HCT116 (cell line): ENCODE measurements around the gene PLCD1. TPM values are rescaled to one million over a fixed set of nuclear protein-coding genes. Genes with fewer than 3 reads are reported as not detected.

Source experiments
- ATAC-seq: fragments of 200-7000 bp; cut with Tn5 transposase; 2 replicates; pipeline ENCODE4 v1.9.1; 2020; ENCODE audit warnings: mild to moderate bottlenecking, moderate library complexity
- BruUV-seq: library from RNA; stranded (reverse); fragments of 400-500 nt; replicated peaks from 2 replicates; lab custom pipeline; 2021; lab: Mats Ljungman, UMichigan
- CTCF ChIA-PET: fragments of 300-600 bp; sonication (Branson Sonifier 250); formaldehyde crosslinking; loops from one replicate; lab custom pipeline; 2021; ENCODE audit warnings: antibody characterized with exemption; lab: Charles Lee
- POLR2A ChIA-PET: fragments of 300-600, 350-600 bp; sonication (Branson Sonifier 250); formaldehyde crosslinking; loops from one replicate; lab custom pipeline; 2021; ENCODE audit warnings: antibody characterized with exemption; lab: Charles Lee
- RAD21 ChIA-PET, 2 experiments: fragments of 300-600 bp; sonication (Branson Sonifier 250); formaldehyde crosslinking; loops; one replicate each; lab custom pipeline; 2023; ENCODE audit warnings: low total read pairs in 2 of 2; ENCODE audit not compliant: uncharacterized antibody in 2 of 2, unreplicated experiment in 2 of 2, low non-redundant PET in 1 of 2; lab: Charles Lee
- DNase-seq: peaks from one replicate; pipeline ENCODE4 v3.0.0-alpha.2; 2010; ENCODE audit warnings: low read depth, low spot score
- H2AFZ ChIP-seq: fragments of 200-600 bp; shearing (Covaris generic), sonication (generic); 2 replicates; pipeline ENCODE4 v1.6.1; 2017; ENCODE audit warnings: low read depth, mixed run types, mixed read lengths, antibody characterized with exemption, low read length; ENCODE audit not compliant: poor library complexity, severe bottlenecking
- H3K27ac ChIP-seq: 2 replicates; pipeline ENCODE4 v1.5.1; 2012; ENCODE audit warnings: low read depth, low read length
- H3K27me3 ChIP-seq: fragments of 200-600 bp; sonication (generic); 2 replicates; pipeline ENCODE4 v1.6.1; 2016; ENCODE audit warnings: mixed run types, low read length, mixed read lengths; ENCODE audit not compliant: insufficient read depth
- H3K36me3 ChIP-seq, 2 experiments: fragments of 200-500 bp in 1 of 2; fragments of 200-600 bp in 1 of 2; sonication (Bioruptor generic) in 1 of 2; sonication (generic) in 1 of 2; 2 replicates each; pipeline versions ENCODE4 v1.5.1 to v1.6.1; 2014 to 2016; ENCODE audit warnings: low read length in 2 of 2, inconsistent platforms in 1 of 2, mixed read lengths in 1 of 2, mixed run types in 1 of 2; ENCODE audit not compliant: insufficient read depth in 2 of 2, control insufficient read depth in 1 of 2
- H3K4me1 ChIP-seq, 2 experiments: fragments of 200-600 bp in 1 of 2; sonication (generic) in 1 of 2; 2 replicates each; pipeline versions ENCODE4 v1.5.1 to v1.6.1; 2012 to 2017; ENCODE audit warnings: low read length in 2 of 2, inconsistent platforms in 1 of 2, mild to moderate bottlenecking in 1 of 2, mixed read lengths in 1 of 2, mixed run types in 1 of 2, moderate library complexity in 1 of 2; ENCODE audit not compliant: insufficient read depth in 2 of 2, control insufficient read depth in 1 of 2
- H3K4me2 ChIP-seq: fragments of 200-600 bp; sonication (generic); 2 replicates; pipeline ENCODE4 v1.6.1; 2017; ENCODE audit warnings: mixed run types, low read length, mixed read lengths
- H3K4me3 ChIP-seq, 2 experiments: fragments of 200-600 bp in 1 of 2; sonication (generic) in 1 of 2; replicated peaks in 1 of 2; 2 replicates each; pipeline ENCODE4 v1.5.1; 2011 to 2016; ENCODE audit warnings: low read length in 2 of 2, control low read depth in 1 of 2, low read depth in 1 of 2, mild to moderate bottlenecking in 1 of 2, mixed read lengths in 1 of 2, mixed run types in 1 of 2
- H3K79me2 ChIP-seq: fragments of 200-600 bp; sonication (generic); 2 replicates; pipeline ENCODE4 v1.6.1; 2017; ENCODE audit warnings: mild to moderate bottlenecking, mixed run types, low read length, moderate library complexity, mixed read lengths; ENCODE audit not compliant: insufficient read depth
- H3K9ac ChIP-seq: fragments of 200-600 bp; sonication (generic); 2 replicates; pipeline ENCODE4 v1.6.1; 2016; ENCODE audit warnings: low read length, mixed read lengths
- H3K9me2 ChIP-seq: fragments of 200-600 bp; sonication (generic), shearing (Covaris generic); 2 replicates; pipeline ENCODE4 v1.6.1; 2017; ENCODE audit warnings: mixed run types, mild to moderate bottlenecking, moderate library complexity; ENCODE audit not compliant: insufficient read depth
- H3K9me3 ChIP-seq, 2 experiments: fragments of 200-500 bp in 1 of 2; fragments of 200-600 bp in 1 of 2; sonication (Bioruptor generic) in 1 of 2; sonication (generic) in 1 of 2; 2 replicates each; pipeline ENCODE4 v1.6.1; 2014 to 2017; ENCODE audit warnings: low read length in 2 of 2, mixed read lengths in 2 of 2, inconsistent platforms in 1 of 2, low read depth in 1 of 2, mild to moderate bottlenecking in 1 of 2, mixed run types in 1 of 2, moderate library complexity in 1 of 2; ENCODE audit not compliant: control insufficient read depth in 1 of 2, insufficient read depth in 1 of 2
- H4K20me1 ChIP-seq: fragments of 200-600 bp; sonication (generic), shearing (Covaris generic); 2 replicates; pipeline ENCODE4 v1.6.1; 2017; ENCODE audit warnings: mixed run types, mild to moderate bottlenecking, moderate library complexity; ENCODE audit not compliant: insufficient read depth
- CBX3 ChIP-seq: IDR thresholded peaks from 2 replicates; pipeline ENCODE4 v1.6.1; 2012; ENCODE audit warnings: low read depth
- CEBPB ChIP-seq: IDR thresholded peaks from 2 replicates; pipeline ENCODE4 v1.6.1; 2012; ENCODE audit warnings: low read depth
- EGR1 ChIP-seq: IDR thresholded peaks from 2 replicates; pipeline ENCODE4 v1.6.1; 2012; ENCODE audit warnings: low read depth
- ELF1 ChIP-seq: IDR thresholded peaks from 2 replicates; pipeline ENCODE4 v1.6.1; 2012; ENCODE audit warnings: low read depth, borderline replicate concordance
- EZH2 ChIP-seq: fragments of 200-600 bp; sonication (generic); IDR thresholded peaks from 2 replicates; pipeline ENCODE4 v1.6.1; 2017; ENCODE audit warnings: antibody characterized with exemption, mixed run types
- EZH2phosphoT487 ChIP-seq: fragments of 200-600 bp; IDR thresholded peaks from 2 replicates; pipeline ENCODE4 v1.6.1; 2018; ENCODE audit warnings: antibody characterized with exemption, borderline replicate concordance
- FOSL1 ChIP-seq: IDR thresholded peaks from 2 replicates; pipeline ENCODE4 v1.6.1; 2012; ENCODE audit warnings: low read depth
- JUND ChIP-seq: IDR thresholded peaks from 2 replicates; pipeline ENCODE4 v1.6.1; 2012
- POLR2AphosphoS5 ChIP-seq: IDR thresholded peaks from 2 replicates; pipeline ENCODE4 v1.6.1; 2011; ENCODE audit warnings: mild to moderate bottlenecking, low read depth, low read length, moderate library complexity
- RAD21 ChIP-seq: IDR thresholded peaks from 2 replicates; pipeline ENCODE4 v1.6.1; 2012; ENCODE audit warnings: low read depth, mild to moderate bottlenecking
- SIN3A ChIP-seq: IDR thresholded peaks from 2 replicates; pipeline ENCODE4 v1.6.1; 2012; ENCODE audit warnings: low read depth
- YY1 ChIP-seq: IDR thresholded peaks from 2 replicates; pipeline ENCODE4 v1.6.1; 2011; ENCODE audit warnings: low read length, low read depth, moderate library complexity, mild to moderate bottlenecking; ENCODE audit not compliant: insufficient replicate concordance; ENCODE audit errors: extremely low read depth
- ZFX ChIP-seq: fragments of 450-650 bp; IDR thresholded peaks from 2 replicates; pipeline ENCODE4 v1.6.1; 2017
- ZNF274 ChIP-seq: fragments of 200-500 bp; sonication (Bioruptor generic); IDR thresholded peaks from 2 replicates; pipeline ENCODE4 v1.6.1; 2014; ENCODE audit warnings: mild to moderate bottlenecking, low read depth, low read length, inconsistent platforms
- intact Hi-C: fragments of 100-400 bp; cut with micrococcal nuclease; formaldehyde crosslinking; loops from 2 replicates; pipeline ENCODE4 v1.10.0; 2022
- total RNA-seq: library from RNA; stranded (reverse); gene quantifications from one replicate; pipeline ENCODE4 v1.2.1, GENCODE V29; 2021; ENCODE audit not compliant: unreplicated experiment
- TF ChIP-seq, protein P1 (sequence below): IDR thresholded peaks from 2 replicates; pipeline ENCODE4 v1.6.1; 2012
- TF ChIP-seq, protein P2 (sequence below): IDR thresholded peaks from 2 replicates; pipeline ENCODE4 v1.6.1; 2011; ENCODE audit warnings: mild to moderate bottlenecking, low read length, moderate library complexity; ENCODE audit not compliant: insufficient replicate concordance; ENCODE audit errors: extremely low read depth
- TF ChIP-seq, protein P3 (sequence below): IDR thresholded peaks from 2 replicates; pipeline ENCODE4 v1.6.1; 2012

PLCD1 gene
- total RNA-seq, 1 experiment from 2014 or later: 15.9 TPM

DNA sequence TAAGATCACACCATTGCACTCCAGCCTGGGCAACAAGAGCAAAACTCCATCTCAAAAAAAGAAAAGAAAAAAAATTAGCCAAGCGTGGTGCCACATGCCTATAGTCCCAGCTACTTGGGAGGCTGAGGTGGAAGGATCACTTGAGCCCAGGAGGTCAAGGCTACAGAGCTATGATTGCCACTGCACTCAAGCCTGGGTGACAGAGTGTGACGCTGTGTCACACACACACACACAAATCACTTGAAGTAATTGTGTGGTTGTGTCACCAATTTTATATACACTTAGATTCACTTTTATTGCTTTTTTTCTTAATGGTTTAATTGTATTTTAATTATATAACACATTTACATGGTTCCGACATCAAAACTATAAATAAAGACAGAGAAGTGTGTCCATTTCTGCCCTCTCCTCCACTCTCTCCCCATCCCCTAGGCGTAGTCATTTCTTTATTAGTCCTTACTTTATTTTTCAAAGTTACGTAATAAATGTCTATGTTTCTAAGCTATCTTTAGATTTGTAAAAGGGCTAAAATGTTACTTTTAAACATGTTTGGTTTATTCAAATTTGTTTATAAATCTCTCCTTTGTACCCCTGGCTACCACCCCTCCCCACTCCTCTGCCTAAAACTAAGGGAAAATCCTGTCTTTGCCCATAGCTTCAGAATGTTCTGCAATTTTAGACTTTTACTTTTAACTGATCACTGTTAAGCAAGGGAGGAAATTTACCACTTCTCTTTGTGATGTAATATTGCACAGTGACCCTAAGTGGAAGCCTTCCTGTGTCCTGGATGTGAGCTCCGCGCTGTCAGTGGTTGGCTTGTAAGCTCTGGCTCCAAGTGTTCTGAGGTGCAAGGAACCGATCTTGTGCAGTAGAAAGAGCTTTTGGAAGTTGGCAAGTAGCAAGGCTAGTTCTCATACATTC is 49.6 kb downstream of the PLCD1 start:
- intact Hi-C loops: loop anchor here (5.0 to 10.0 kb wide), 3 partner anchors 135 to 682 kb away; partner anchors contain the start of gene XYLB
- Histone ChIP-seq H3K4me3 (no peak overlapping the region), H3K27ac (no peak overlapping the region), H3K4me2 (no peak overlapping the region), H3K36me3 (peaks cover 2 to 4% of the 10 kb centered on the region in 2 experiments; a peak in 2 of 4 replicates), H3K27me3 (no peaks in the 10 kb centered on the region), H3K9me3 (no peaks in the 10 kb centered on the region), H3K4me1 (no peaks in the 10 kb centered on the region), H4K20me1 (no peaks in the 10 kb centered on the region), H3K9ac (no peak overlapping the region), H3K79me2 (no peaks in the 10 kb centered on the region), H3K9me2 (no peaks in the 10 kb centered on the region), H2AFZ (no peak overlapping the region)
- no peak for ATAC-seq
- DNase-seq: no peak
- no peak for TF ChIP-seq RAD21
- no peak for TF ChIP-seq POLR2AphosphoS5
- no peak for TF ChIP-seq ZFX
- TF ChIP-seq EGR1: no peak
- TF ChIP-seq JUND: no peak
- no peak for TF ChIP-seq FOSL1
- TF ChIP-seq CBX3: no peak
- TF ChIP-seq SIN3A: no peak
- TF ChIP-seq, protein P1, sequence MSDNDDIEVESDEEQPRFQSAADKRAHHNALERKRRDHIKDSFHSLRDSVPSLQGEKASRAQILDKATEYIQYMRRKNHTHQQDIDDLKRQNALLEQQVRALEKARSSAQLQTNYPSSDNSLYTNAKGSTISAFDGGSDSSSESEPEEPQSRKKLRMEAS: no peak
- TF ChIP-seq EZH2phosphoT487: no peak
- TF ChIP-seq ELF1: no peak
- TF ChIP-seq EZH2: no peak
- no peak for TF ChIP-seq YY1
- TF ChIP-seq, protein P2, sequence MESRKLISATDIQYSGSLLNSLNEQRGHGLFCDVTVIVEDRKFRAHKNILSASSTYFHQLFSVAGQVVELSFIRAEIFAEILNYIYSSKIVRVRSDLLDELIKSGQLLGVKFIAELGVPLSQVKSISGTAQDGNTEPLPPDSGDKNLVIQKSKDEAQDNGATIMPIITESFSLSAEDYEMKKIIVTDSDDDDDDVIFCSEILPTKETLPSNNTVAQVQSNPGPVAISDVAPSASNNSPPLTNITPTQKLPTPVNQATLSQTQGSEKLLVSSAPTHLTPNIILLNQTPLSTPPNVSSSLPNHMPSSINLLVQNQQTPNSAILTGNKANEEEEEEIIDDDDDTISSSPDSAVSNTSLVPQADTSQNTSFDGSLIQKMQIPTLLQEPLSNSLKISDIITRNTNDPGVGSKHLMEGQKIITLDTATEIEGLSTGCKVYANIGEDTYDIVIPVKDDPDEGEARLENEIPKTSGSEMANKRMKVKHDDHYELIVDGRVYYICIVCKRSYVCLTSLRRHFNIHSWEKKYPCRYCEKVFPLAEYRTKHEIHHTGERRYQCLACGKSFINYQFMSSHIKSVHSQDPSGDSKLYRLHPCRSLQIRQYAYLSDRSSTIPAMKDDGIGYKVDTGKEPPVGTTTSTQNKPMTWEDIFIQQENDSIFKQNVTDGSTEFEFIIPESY: no peak
- TF ChIP-seq, protein P3, sequence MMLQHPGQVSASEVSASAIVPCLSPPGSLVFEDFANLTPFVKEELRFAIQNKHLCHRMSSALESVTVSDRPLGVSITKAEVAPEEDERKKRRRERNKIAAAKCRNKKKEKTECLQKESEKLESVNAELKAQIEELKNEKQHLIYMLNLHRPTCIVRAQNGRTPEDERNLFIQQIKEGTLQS: no peak
- no peak for TF ChIP-seq ZNF274
- no peak for TF ChIP-seq CEBPB
- ChIA-PET RAD21 (no interaction called here), POLR2A (no interaction called here), CTCF (interaction anchor here (0.9 to 2.7 kb wide), 3 partner anchors 12 to 125 kb away, joined by 3 to 10 read pairs (median 5); no protein-coding TSS in a partner anchor)
- no TSS peak for BruUV-seq
